ENCODE data around the gene AGRP.
"Not testable (repeated sequence)": the region's sequence is repeated elsewhere in the genome, so short reads cannot be mapped to it uniquely, and the experiment has no call there.

AGRP gene

GRCh38 chr16:67483150-67483549 is at the start of gene AGRP:
Gene AGRP, minus strand, starts transcription at chr16:67483547. Its CDS starts 149 bp downstream, at chr16:67483398.
- no peak for DNase-seq

GRCh38 chr16:67531247-67531646 is 47.9 kb upstream of the AGRP start:
- DNase-seq: no peak

DNA sequence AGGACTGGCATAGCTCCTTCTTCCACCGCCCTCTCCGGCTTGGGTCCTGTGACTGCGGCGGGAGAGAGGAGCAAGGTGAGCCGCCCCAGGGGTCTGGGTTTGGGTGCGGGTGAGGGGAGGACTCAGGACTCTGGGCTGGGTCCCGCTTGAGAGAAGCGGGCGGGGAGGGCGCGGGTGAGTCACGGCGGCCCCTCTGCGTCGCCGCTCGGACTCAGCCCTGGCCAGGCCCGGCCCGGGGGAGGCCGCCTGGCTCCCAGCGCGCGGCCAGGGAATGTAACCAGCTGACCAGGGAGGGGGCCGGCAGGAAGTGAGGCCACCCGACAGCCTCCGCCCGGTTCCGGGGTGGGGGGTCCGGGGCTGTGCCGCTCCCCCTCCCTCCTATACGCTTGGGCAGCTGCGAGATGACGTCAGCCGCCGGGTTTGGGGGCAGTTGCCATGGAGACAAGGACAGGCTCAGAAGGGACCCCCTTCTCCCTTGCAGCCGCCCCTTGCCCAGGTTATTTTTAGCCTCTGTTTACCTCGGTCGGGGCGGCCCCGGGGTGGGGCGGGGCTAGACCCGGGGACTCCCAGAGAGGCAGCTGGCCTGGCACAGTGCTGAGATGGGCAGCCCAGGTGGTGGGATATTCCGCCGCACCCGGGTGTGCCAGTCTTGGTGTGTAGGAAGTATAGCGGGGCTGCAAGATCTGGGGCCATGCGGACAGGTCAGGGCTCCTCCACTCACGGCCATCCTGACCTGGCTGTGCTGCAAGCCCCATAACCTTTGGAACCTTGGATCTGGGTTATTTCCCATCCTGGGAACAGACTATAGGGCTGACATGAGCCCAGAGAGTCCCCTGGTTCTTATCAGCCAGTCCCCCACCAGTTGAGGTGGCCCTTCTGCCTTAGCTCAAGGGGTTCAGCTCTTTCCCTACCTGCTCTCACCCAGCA is 46.9 kb upstream of the AGRP start:
- DNase-seq: peak; percentile 31

DNA sequence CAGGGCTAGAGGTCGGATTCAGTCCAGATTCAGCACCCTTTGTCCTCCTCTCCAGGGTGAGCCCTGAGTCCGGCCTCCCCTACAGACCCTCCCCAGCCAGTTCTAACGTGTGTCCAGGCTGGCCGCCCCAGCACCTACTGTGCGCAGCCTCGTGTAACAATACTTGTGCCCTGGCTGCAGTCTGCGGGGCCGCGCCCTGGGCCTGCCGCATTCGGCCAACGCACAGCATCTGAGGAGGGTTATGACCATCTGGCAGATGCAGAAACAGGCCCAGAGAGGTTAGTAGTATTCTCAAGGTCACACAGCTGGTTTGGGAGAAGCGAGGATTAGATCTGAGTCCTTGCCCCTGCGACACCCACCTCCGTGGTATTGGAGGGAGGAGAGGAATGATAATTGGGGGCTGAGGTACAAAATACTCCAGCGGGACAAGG is 46.2 kb upstream of the AGRP start:
- no peak for DNase-seq

GRCh38 chr16:67528870-67529581 is 45.7 kb upstream of the AGRP start:
- peak; percentile 48 for DNase-seq

- DNase-seq: peak; percentile 52
These were observed 45.0 kb upstream of the AGRP start, which contains the start of gene RIPOR1 for GRCh38 chr16:67528222-67528869. Gene RIPOR1, plus strand, starts transcription at chr16:67528829. Its CDS starts 9,618 bp downstream, at chr16:67538447.

- DNase-seq: no peak
These were observed 42.9 kb upstream of the AGRP start for GRCh38 chr16:67526149-67526791.

DNA sequence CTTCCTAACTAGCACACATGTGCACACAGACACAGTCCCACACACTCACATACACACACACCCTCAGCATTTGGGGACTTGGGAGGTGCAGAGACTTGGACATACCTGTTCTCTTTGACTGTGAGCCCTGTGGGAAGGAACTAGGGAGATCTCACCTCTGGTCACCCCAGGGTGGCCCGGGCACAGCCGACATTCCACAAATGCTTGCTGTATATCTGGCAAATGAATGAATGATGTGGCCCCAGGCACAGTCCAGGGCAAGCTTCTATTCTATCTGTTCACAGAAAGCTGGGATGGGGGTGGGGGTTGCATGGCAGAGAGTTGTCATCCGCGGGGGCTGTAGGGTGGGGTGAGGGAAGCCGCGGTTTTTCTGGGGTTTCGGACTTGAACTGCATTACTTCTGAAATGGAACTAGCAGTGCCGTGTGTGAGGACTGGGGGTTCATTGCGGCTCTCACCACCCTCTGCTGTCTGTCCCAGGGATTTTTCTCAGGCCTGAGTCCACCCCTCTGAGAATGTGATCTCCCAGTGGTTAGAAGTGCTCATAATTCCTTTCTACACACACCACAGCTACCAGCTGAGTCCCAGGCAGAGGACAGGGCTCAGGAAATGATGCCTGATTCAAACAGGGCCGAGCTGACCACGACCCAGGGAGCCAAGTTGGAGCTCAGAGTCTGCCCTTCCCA is 42.0 kb upstream of the AGRP start:
- no peak for DNase-seq

DNA sequence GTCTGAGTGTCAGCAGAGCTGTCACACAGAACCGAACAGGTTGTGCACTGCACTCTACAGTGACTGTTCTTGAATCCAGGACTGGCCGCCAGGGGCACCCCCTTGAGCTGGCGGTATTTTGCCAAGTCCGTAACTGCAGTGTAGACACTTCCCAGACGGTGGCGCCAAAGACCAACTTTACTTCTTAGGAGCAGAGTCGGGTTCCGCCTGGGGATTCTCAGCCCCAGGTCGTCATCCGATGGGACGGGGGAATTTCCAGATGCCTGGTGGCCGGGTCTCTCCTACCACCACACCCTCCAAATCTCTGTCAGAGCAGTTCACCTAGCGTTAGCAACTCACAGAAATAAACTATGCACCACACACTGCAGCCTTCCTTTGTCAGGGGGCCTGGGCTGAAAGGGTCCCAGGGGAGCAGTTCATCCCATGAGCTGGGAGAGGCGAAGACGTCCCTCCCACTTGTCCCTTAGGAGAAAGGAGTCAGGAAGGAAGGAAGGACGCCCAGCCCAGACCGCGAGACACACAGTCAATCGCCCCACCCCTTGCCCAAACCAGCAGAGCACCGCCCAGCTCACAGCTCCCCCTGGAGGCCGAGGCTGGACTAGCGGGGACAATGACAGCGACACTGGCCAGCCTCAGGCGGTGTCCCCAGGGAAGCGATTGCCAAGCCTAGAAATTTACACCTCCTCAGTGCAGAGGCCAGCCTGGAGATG is 37.9 kb upstream of the AGRP start:
- DNase-seq: peak; percentile 99

DNA sequence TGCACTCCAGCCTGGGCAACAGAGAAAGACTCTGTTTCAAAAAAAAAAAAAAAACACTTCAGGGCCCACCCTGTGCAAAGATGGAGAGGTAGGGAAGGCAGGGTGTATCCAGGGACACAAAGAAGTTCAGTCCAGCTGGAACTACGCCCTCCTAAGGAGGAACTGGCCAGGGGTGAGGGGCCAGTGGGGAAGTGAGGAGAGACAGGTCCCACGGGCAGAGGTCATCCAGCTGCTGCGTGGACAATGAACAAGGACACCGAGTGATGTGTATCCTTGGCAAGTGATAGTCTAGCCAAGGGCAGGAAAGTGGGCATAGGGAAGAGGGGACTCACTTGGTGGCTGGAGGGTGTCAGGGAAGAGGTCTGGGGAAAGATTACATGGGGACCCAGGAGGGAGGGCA is 35.9 kb upstream of the AGRP start:
- no peak for DNase-seq

- no peak for DNase-seq
These were observed 35.3 kb upstream of the AGRP start for GRCh38 chr16:67518676-67519075.

GRCh38 chr16:67517661-67518423 is 34.5 kb upstream of the AGRP start:
- no peak for DNase-seq

DNA sequence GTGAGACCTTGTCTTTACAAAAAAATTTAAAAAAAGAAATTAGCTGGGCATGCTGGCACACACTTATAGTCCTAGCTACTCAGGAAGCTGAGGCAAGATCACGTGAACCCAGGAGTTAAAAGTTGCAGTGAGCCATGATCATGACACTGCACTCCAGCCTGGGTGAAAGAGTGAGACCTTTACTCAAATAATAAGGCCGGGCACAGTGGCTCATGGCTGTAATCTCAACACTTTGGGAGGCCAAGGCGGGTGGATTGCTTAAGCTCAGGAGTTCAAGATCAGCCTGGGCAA is 33.8 kb upstream of the AGRP start:
- no peak for DNase-seq

GRCh38 chr16:67516296-67517154 is 33.2 kb upstream of the AGRP start:
- DNase-seq: no peak

- DNase-seq: peak; percentile 87
These were observed 31.1 kb upstream of the AGRP start for GRCh38 chr16:67514382-67514828.

DNA sequence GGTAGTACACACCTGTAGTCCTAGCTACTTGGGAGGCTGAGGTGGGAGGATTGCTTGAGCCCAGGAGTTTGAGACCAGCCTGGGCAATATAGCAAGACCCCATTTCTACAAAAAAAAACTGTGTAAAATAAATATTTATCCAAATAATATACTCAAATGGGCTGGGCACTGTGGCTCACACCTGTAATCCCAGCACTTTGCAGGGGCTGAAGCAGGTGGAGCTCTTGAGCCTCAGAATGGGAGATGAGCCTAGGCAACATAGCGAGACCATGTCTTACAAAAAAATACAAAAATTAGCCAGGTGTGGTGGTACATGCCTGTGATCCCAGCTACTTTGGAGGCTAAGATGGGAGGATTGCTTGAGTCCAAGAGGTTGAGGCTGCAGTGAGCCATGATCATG is 30.5 kb upstream of the AGRP start:
- not testable (repeated sequence) for DNase-seq

GRCh38 chr16:67509016-67509415 is 25.7 kb upstream of the AGRP start:
- DNase-seq: no peak

DNA sequence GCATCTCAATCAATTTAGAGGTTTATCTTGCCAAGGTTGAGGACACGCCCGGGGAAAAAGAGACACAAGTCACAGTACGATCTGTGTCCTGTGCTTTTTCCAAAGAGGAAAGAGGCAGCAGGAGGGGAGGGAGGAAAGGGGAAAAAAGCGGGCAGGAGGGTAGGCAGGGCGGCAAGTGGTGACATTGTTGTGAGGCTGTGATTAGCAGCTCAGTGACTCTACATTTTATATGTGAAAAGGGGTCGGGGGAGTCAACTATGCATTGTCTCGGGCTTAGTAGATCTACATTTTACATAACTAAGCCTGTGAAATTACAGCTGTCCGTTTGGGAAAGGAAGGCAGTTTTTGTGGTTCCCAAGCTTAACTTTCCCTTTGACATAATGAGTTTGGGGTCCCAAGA is 23.1 kb upstream of the AGRP start:
- DNase-seq: no peak

- DNase-seq: peak; percentile 42
These were observed 21.0 kb upstream of the AGRP start for GRCh38 chr16:67504031-67505021.

Measured in activated CD4-positive, alpha-beta T cell treated with anti-CD3 and anti-CD28 coated beads for 48 hours (primary cell).